ENCODE measurements around the gene EXT2. TPM values are rescaled to one million over a fixed set of nuclear protein-coding genes. Genes with fewer than 3 reads are reported as not detected.

EXT2 gene
- total RNA-seq, 4 donors from 2014 or later = 46.6 to 72.6 (median 68.8) TPM

DNA sequence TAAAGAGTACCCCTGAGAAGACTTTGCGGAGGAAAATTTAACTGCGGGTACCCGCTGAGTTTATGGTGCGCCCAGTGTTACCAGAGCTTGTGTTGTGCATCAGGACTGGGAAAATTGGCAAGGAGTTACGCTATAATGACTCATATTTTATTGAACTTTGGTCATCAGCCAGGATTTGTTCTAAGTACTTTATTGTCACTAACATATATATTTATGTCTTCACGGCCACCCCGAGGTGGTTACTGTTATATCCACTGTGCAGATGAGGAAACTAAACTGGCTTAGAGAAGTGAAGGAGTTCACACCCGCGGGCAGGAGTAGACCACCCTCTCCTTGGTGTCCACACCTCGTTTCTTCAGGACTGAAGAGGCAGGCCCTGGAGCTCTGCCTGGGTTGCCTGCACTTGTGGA lies 28.7 kb upstream of the EXT2 start:
- peak in 1 of 2 donors; percentile 19 for DNase-seq (ENCODE audit: low spot score in 2 of 2)
- WGBS, 2 donors = 14 to 21% methylated on average over 10 of the region's 10 CpGs
- intact Hi-C loops (cut with DNase I; ENCODE audit: low total_unique reads) = no loop called here
- TF ChIP-seq CTCF (IDR thresholded peaks at IDR 0.05) (no peak), POLR2A (IDR thresholded peaks at IDR 0.05) (no peak)
- H3K4me3 ChIP-seq (ENCODE audit: low read depth, poor library complexity, severe bottlenecking) = peak overlapping the region; percentile 82

- DNase-seq (ENCODE audit: low spot score in 2 of 2) = no peak
- intact Hi-C loops (cut with DNase I; ENCODE audit: low total_unique reads) = no loop called here
- no peak for TF ChIP-seq POLR2A (IDR thresholded peaks at IDR 0.05)
- TF ChIP-seq CTCF (IDR thresholded peaks at IDR 0.05) = no peak
- 58% methylated on average over 5 of the region's 5 CpGs for WGBS, 2 donors
- no peak overlapping the region for H3K4me3 ChIP-seq (ENCODE audit: low read depth, poor library complexity, severe bottlenecking)
Measured at GRCh38 chr11:44067266-44067665, 28.2 kb upstream of the EXT2 start.

DNA sequence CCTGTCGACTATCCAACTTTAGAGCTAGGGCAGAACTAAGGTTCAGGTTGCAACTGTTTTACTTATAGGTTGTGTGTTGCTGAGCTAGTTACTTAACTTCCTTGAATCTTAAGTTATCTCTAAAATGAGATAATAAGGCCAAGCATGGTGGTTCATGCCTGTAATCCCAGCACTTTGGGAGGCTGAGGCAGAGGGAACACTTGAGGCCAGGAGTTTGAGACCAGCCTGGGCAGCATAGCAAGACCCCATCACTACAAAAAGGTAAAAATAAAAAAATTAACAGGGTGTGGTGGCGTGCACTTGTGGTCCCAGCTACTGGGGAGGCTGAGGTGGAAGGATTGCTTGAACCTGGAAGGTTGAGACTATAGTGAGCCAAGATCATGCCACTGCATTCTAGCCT lies 27.3 kb upstream of the EXT2 start:
- DNase-seq (ENCODE audit: low spot score in 2 of 2) = no peak
- intact Hi-C loops (cut with DNase I; ENCODE audit: low total_unique reads) = no loop called here
- TF ChIP-seq POLR2A (IDR thresholded peaks at IDR 0.05) = no peak
- no peak overlapping the region for H3K4me3 ChIP-seq (ENCODE audit: low read depth, poor library complexity, severe bottlenecking)
- WGBS, 2 donors = 100% methylated on average over 2 of the region's 2 CpGs

- 86 to 93% methylated on average over 2 to 3 of the region's 3 CpGs for WGBS, 2 donors
- no peak overlapping the region for H3K4me3 ChIP-seq (ENCODE audit: low read depth, poor library complexity, severe bottlenecking)
- intact Hi-C loops (cut with DNase I; ENCODE audit: low total_unique reads) = no loop called here
- no peak for TF ChIP-seq CTCF (IDR thresholded peaks at IDR 0.05)
- no peak for TF ChIP-seq POLR2A (IDR thresholded peaks at IDR 0.05)
- DNase-seq (ENCODE audit: low spot score in 2 of 2) = peak in 1 of 2 donors; percentile 34
Measured at GRCh38 chr11:44071157-44071556, 24.3 kb upstream of the EXT2 start.

- no peak overlapping the region for H3K4me3 ChIP-seq (ENCODE audit: low read depth, poor library complexity, severe bottlenecking)
- DNase-seq (ENCODE audit: low spot score in 2 of 2) = no peak
Measured at GRCh38 chr11:44072757-44073658, 22.5 kb upstream of the EXT2 start.

More at GRCh38 chr11:44072757-44073658, 22.5 kb upstream of the EXT2 start:
- TF ChIP-seq POLR2A (IDR thresholded peaks at IDR 0.05) (no peak), CTCF (IDR thresholded peaks at IDR 0.05) (no peak)
- intact Hi-C loops (cut with DNase I; ENCODE audit: low total_unique reads) = no loop called here
- WGBS, 2 donors = 93 to 96% methylated on average over 8 of the region's 8 CpGs
